ENCODE measurements around the gene RAB40C.

Gene RAB40C

GRCh38 chr16:662597-662996 is 72.7 kb downstream of the RAB40C start:
- Histone ChIP-seq H3K9me3 (ENCODE audit: severe bottlenecking) (no peaks in the 10 kb centered on the region), H3K4me3 (ENCODE audit: severe bottlenecking) (no peak overlapping the region), H3K27ac (ENCODE audit: poor library complexity, severe bottlenecking) (no peak overlapping the region), H3K4me1 (ENCODE audit: insufficient read depth, poor library complexity, severe bottlenecking) (no peaks in the 10 kb centered on the region), H3K27me3 (ENCODE audit: insufficient read depth, poor library complexity, severe bottlenecking) (no peaks in the 10 kb centered on the region), H3K36me3 (ENCODE audit: low read depth) (peaks cover 23% of the 10 kb centered on the region)
- no peak for TF ChIP-seq CTCF (IDR thresholded peaks at IDR 0.05; ENCODE audit: poor library complexity, severe bottlenecking)
- DNase-seq (ENCODE audit: low spot score): no peak
- ATAC-seq (ENCODE audit: low read depth): no peak

- Histone ChIP-seq H3K27ac (ENCODE audit: poor library complexity, severe bottlenecking) (no peak overlapping the region), H3K4me3 (ENCODE audit: severe bottlenecking) (no peak overlapping the region), H3K36me3 (ENCODE audit: low read depth) (peaks cover 35% of the 10 kb centered on the region), H3K9me3 (ENCODE audit: severe bottlenecking) (no peaks in the 10 kb centered on the region), H3K4me1 (ENCODE audit: insufficient read depth, poor library complexity, severe bottlenecking) (no peaks in the 10 kb centered on the region), H3K27me3 (ENCODE audit: insufficient read depth, poor library complexity, severe bottlenecking) (no peaks in the 10 kb centered on the region)
- no peak for TF ChIP-seq CTCF (IDR thresholded peaks at IDR 0.05; ENCODE audit: poor library complexity, severe bottlenecking)
- ATAC-seq (ENCODE audit: low read depth) (no peak), DNase-seq (ENCODE audit: low spot score) (no peak)
Measured at GRCh38 chr16:666572-666971, 76.7 kb downstream of the RAB40C start.

- no peak for TF ChIP-seq CTCF (IDR thresholded peaks at IDR 0.05; ENCODE audit: poor library complexity, severe bottlenecking)
- peak overlapping the region; percentile 72 for H3K4me3 ChIP-seq (ENCODE audit: severe bottlenecking)
- H3K27ac ChIP-seq (ENCODE audit: poor library complexity, severe bottlenecking): peak overlapping the region; percentile 68
- no peak for ATAC-seq (ENCODE audit: low read depth)
- no peak for DNase-seq (ENCODE audit: low spot score)
- H3K4me1 ChIP-seq (ENCODE audit: insufficient read depth, poor library complexity, severe bottlenecking): no peaks in the 10 kb centered on the region
- H3K36me3 ChIP-seq (ENCODE audit: low read depth): peaks cover 34% of the 10 kb centered on the region
- no peaks in the 10 kb centered on the region for H3K9me3 ChIP-seq (ENCODE audit: severe bottlenecking)
- H3K27me3 ChIP-seq (ENCODE audit: insufficient read depth, poor library complexity, severe bottlenecking): no peaks in the 10 kb centered on the region
Measured at GRCh38 chr16:667113-667779, 77.4 kb downstream of the RAB40C start.

GRCh38 chr16:667780-668518 is 78.1 kb downstream of the RAB40C start, which contains the start of gene RHOT2:
RHOT2 (plus strand) TSS chr16:668132; CDS start chr16:668200, 68 bp downstream.
- peak within 1 kb of the TSS; percentile 68 for H3K27ac ChIP-seq (ENCODE audit: poor library complexity, severe bottlenecking)
- peak; percentile 97 for TF ChIP-seq CTCF (IDR thresholded peaks at IDR 0.05; ENCODE audit: poor library complexity, severe bottlenecking)
- peaks cover 35% of the 10 kb centered on the region for H3K36me3 ChIP-seq (ENCODE audit: low read depth)

More at GRCh38 chr16:667780-668518, 78.1 kb downstream of the RAB40C start, which contains the start of gene RHOT2:
- no peaks in the 10 kb centered on the region for H3K9me3 ChIP-seq (ENCODE audit: severe bottlenecking)
- ATAC-seq (ENCODE audit: low read depth) (peak; percentile 90), DNase-seq (ENCODE audit: low spot score) (peak; percentile 91)
- peak within 1 kb of the TSS; percentile 72 for H3K4me3 ChIP-seq (ENCODE audit: severe bottlenecking)
- H3K4me1 ChIP-seq (ENCODE audit: insufficient read depth, poor library complexity, severe bottlenecking): no peaks in the 10 kb centered on the region
- no peaks in the 10 kb centered on the region for H3K27me3 ChIP-seq (ENCODE audit: insufficient read depth, poor library complexity, severe bottlenecking)

Measured in RWPE2 (cell line).